GM18498 (cell line): Measurements from ENCODE around the gene TTLL7.
"Not testable (repeated sequence)": the region's sequence is repeated elsewhere in the genome, so short reads cannot be mapped to it uniquely, and the experiment has no call there.

Experiments
- ATAC-seq: cut with Tn5 transposase; IDR thresholded peaks from one replicate; pipeline ENCODE4 v1.9.1; 2021; ENCODE audit warnings: mild to moderate bottlenecking, moderate library complexity; ENCODE audit not compliant: unreplicated experiment

Gene TTLL7

DNA sequence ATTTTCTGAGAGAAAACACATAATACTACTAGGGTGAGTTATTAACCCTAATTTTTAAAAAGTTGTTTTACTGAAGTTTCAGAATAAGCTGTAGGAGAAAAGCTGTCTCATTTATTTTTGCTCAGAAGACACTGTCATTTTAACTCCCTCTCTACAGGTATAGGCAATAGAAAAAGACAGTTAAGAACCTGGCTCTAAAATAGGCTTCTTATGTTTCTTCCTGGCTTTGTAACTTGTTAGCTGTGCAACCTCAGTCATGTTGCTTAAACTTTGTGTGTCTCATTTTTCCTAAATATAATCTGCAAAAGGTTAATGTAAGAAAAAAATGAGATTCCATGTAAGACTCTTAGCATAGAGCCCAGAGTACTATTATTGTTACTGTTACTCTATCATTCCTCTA is 64.4 kb downstream of the TTLL7 start:
- no peak for ATAC-seq

DNA sequence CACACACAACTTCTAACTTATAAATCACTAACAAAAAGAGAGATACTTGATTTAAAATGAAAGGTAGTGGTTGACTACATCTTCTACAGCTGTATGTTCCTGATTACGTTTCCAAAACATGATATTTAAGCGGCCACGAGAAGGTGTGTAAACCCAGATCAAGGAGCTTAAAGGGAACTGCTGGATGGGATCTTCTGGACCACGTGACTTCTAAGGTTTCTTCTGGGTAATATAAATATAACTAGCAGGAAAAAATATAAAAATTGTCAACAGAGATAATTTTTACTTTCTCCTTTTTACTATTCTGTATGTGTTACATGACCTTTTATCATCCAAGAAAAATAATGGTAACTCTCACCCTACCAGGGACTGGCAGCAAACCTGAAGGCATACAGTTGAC is 66.2 kb downstream of the TTLL7 start:
- ATAC-seq, result no peak

DNA sequence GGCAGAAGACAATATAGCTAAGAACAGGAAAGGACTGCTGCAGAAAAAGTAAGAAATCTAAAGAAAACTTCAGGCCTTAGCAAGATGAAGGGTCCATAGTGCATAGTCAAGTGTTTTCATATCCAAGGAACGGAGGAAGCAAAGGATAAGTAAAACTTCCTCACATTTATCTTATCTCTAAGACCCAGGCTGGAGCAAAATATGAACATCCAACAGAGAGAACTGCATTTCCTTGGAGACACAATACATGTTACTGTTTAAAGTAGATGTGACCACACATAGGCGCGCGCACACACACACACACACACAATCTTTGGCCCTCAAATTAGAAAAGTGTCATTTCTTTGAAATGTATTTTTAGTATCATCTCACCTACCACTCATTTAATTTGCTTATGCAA is 66.7 kb downstream of the TTLL7 start:
- no peak for ATAC-seq

DNA sequence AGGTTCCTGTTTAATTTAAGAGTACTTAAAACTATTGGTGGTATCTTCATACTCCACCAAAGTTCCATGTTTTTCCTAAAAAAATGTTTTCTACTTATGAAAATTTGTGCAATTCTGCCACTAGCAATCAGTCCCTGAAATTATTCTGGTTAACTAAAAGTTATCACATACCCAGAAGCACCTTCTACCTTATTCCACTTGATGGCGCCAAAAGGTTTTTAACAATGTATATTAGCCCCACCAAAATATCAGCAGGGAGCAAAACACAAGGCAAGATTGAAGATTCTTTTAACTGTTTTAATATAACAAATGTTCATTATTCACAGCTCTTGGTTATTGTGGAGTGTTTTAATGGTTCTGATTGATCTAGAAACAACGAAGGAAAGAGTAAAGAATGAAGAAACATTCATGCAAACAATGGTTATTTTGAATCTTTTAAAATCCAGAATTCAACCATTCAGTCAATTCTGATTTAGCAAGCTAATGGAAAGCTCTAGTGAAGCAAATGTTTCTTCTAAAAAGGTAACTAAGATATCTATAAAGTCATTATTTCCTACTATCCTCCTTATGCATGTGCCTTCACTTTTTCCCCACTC is 67.2 kb downstream of the TTLL7 start:
- peak; percentile 71 for ATAC-seq

DNA sequence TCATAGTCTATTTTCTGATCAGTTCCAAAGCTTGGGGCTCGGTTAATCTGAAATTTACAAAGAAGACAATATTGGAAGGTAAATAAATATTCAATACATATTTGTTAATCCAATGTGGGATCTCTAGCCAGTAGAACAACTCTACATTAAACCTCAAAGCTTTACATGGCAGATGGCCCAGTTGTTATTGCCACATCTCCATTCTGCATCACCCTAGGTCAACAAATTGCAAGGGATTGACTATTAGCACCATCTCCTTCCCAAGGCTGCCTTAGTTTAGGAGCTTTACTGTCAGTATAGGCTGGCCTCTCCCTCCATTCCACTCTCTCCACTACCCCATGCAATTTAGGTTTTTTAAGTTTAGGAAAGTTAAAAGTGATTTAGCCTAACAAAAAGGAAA is 69.7 kb downstream of the TTLL7 start:
- ATAC-seq, result no peak

DNA sequence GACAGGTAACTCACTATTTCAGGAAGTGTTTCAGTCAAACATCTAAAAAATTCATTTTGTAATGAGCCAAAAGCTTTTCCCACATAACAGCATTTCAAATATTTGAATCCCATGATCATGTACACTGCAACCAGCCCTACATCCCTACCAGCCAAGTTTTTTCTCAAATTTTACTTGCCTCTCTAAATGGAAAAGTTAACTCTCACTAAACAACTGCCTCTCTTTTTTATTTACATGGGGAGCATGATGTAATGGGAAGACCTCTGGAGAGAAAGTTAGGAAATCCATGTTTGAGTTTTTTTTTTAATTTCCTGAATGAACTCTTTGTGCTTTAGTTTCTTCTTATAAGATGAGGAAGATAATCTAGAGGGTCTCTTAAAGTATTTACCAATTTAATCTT is 70.5 kb downstream of the TTLL7 start:
- ATAC-seq, result no peak

DNA sequence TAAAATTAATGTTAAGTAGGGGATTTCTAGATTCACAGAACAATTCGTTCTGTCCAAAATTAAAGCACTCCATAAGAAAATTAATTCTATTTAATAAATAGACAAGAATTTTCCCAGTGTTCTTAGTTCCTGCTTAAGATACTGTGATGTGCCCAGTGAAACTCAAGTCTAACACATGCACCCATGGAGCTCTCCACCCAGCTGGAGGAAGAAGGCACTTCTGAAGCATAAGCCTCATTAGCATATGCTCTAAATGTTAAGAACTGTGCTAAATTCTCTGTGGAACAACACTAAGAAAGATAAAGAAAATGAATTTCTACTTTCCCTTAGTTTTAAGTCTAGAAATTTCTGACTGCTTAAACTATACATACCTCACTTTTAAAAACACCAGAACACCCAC is 71.2 kb downstream of the TTLL7 start:
- no peak for ATAC-seq

DNA sequence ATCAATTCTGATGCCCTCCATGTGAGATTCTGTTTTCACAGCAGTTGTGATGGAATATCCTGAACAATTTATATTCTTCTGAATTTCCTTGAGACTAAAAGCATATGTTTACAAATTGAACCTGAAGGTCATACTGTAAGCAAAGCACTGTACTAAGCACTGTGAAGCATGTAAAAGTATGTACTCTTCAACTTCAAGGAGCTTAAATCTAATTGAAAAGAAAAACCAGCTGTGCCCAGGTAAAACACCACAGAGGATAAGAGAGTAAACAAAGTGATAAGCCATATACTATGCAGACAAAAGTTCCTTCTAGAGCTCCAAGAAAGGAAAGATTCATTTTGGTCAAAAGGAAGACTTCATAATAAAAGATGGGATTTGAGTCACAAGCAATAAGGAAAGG is 71.9 kb downstream of the TTLL7 start:
- ATAC-seq, result no peak

DNA sequence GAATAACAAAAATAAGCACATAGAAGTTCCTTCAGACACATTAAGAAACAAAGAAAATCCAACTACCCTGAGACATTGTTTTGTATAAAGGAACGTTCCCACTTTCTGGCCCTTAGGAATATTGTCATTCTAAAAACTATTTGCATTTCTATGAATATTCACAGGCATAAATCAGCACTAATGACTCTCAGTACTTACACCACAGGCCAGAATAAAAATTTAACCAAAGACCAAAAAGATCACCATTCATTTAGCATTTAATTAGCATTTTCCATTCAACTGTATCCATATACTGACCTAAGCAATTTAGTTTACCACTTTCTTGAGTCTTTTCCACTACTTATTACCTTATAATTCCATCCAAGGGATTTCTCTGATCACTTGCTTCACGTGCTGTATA is 75.4 kb downstream of the TTLL7 start:
- ATAC-seq, result no peak

DNA sequence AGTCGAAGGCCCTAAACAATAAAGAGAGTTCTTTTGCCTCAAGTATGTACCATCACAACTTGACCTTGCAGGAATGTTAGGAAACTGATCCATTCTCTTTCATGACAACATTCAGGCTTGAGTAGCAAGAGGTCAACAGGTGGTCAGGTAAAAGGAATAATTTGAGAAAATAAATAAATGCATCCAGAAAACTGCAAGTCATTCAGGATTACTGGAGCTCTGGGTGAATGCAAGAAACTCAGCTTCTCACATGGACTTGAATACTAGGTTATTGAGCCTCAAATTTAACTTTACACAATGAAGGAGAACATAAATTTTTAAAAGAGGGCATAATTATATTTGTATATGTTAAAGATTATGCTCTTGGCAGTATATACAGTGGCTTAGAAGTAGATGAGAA is 76.5 kb downstream of the TTLL7 start:
- ATAC-seq, result no peak

DNA sequence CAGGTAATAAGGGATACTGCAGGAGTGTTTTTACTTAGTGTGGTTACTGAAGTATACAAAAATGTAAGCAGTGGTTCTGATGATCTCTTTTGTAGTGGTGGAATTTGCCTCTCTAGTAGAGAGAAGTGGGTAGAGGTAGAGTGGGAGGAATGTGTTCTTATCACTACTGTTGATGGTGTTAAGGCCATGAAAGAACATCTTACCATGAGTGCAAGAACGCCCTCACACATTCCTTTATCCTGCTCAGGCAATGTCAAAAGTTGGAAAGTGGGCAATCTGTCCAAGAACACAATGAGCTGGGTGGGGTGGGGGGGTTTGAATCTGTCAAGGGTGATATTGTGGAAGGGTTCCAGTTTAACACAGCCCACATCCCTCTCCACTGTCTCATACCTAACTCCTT is 78.6 kb downstream of the TTLL7 start:
- ATAC-seq, result no peak

DNA sequence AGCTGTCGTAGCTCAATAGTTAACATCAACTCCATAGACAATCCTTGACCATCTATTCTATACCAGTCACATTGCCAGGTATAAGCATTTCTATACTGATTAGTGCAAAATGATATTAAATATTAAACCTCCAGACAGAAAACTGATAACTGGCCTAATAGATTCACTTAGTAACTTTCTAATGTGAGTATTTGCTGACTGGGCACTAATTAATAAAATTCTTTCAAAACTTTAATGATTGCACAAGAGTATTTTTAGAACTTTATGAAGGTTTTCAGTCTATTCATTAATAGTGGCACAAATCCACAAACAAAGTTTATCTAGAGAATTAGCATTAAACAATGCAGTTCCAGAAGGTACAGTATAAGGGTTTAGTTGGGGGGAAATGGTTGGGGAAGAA is 79.1 kb downstream of the TTLL7 start:
- ATAC-seq, result no peak

DNA sequence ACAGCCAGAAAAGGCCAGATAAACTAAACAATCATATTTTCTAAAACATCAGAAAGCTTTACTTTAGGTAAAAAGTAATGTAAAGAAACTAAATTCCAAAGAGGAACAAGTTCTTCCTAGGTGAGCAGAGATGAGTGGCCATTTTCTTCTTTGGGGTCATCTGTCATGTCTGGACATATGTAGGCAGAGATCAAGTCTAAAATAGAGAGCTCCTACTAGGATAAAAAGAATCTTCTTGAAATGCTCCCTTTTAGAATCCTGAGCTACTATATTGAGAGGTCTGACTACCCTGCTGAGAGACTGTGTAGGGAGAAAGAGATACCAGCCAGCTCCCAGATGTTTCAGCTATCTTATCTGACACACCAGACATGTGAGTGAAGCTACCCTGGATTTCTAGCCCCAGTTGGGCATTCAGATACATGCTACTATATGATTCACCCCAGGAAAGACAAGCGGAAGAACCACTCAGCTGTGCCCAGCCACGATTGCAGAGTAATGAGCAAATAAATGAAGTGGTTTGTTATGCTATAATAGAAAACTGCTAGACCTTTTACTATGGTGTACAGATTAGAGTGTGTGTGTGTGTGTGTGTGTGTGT is 80.1 kb downstream of the TTLL7 start:
- ATAC-seq, result no peak

DNA sequence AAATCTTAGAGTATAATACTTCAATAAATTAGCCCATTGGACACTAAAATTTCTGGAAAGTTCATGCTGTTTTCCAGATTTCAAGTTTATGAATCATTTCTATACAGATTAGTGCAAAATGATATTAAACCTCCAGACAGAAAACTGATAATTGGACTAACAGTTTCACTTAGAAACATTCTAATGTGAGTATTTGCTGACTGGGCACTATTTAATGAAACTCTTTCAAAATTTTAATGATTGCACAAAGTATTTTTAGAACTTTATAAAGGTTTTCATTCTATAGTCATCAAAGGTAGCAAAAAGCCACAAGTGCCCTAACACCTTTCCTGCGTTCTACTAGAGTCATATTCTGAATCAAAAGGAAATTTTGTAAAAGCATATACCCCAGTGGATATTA is 81.0 kb downstream of the TTLL7 start:
- no peak for ATAC-seq

DNA sequence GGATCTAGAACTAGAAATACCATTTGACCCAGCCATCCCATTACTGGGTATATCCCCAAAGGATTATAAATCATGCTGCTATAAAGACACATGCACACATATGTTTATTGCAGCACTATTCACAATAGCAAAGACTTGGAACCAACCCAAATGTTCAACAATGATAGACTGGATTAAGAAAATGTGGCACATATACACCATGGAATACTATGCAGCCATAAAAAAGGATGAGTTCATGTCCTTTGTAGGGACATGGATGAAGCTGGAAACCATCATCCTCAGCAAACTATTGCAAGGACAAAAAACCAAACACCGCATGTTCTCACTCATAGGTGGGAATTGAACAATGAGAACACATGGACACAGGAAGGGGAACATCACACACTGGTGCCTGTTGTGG is 82.8 kb downstream of the TTLL7 start:
- ATAC-seq, result not testable (repeated sequence)

DNA sequence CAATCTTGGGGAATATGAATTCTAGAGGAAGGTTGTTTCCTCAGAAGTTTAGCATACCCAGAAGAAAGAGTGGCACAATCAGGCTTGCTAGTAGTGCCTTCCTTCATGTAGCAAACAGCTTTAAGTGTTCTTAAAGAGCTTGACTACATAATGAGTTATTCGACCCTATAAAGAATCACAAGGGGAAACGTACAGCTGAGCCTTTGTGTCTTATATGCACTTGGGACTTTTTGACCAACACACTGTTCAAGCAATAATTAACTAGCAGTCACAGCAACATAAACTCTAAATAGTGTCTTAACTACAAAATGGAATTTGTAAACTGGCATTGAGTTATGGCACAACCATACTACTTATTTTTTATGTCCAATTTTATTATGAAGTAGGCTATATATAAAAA is 86.1 kb downstream of the TTLL7 start:
- no peak for ATAC-seq

DNA sequence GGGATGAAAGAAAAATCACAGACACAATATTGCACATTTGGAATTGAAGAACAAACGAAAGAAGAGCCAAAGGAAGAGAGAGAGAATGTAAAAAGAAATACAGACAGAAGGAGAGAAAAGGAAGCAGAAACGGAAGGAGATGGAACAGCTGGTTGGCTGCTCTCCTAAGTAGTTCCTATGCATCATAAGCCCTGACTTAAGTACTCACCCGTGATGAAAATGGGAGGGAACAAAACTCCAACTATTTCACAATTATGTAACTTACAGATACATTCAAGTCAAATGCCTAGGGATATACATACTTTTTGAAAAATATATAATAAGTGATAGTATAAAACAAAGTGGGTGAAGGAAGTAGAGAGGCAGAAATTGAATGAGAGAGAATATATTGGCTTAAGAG is 88.5 kb downstream of the TTLL7 start:
- no peak for ATAC-seq

DNA sequence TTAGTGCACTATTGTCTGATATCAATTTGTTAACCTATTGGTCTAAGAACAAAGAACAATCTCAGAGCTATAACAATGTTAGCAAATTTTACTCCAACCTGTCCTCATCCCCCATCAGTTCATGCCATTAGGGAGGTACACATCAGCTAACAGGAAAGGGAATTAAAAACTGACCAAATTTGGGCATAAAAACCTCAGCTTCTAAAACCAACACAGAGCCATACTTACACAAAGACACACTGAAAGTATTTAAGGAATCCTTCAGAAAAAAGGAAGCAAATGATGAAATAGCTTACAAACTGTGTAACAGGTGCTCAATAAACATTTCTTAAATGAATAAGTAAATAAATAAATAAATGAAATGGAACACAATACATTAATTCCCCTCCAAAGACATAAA is 89.2 kb downstream of the TTLL7 start:
- no peak for ATAC-seq

DNA sequence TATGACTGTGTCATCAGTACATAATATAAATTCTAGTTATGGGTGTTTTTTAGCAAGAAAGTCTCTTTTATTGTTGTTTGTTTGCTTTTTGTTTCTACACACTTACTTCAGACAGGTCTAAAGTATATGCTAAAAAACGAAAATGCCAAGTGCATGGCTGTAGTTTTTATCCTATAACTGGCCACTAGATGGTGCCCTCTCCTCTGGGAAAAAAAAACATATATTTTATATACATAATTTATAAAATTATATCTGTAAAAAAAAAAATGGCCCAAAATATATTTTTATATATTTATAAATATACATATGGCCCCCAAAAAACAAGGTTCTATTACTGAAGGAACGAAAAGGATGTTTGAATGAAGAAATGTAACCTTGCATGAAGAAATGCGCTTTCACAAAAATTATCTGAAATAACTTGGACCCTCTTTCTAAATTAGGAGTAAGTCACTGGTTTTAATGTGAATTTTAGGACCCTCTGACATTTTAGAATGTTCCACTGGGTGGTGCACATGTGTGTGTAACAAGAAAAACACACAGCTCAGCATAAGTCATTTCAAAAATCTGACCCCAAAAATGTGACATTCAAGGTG is 93.5 kb downstream of the TTLL7 start:
- ATAC-seq, result no peak

DNA sequence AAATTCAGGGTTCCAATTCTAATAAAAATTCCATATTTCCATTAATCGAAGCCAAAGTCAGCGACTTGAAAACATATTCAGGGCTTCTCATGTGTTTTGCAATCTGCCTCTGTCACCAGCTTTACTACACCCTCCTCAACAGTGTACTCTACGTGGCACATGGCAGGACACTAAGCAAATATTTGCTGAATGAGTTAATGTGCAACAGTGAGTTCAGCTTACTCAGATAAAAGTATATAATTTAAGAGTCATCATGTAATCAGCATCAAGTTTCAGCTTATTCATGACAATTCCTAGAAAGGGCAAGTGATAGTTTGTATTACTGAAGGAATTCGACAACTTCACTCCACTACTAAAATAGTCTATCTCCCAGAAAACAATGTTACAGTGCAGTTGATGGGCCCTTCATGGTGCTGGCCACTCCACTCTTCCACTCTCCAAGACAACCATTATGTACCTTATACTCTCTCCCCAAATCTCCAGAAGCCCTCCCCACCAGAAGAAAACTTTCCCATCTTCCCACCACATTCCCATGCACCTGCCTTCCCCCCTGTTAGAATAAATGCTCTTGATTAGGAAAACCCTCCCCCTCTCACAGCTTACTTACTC is 97.3 kb downstream of the TTLL7 start:
- no peak for ATAC-seq

DNA sequence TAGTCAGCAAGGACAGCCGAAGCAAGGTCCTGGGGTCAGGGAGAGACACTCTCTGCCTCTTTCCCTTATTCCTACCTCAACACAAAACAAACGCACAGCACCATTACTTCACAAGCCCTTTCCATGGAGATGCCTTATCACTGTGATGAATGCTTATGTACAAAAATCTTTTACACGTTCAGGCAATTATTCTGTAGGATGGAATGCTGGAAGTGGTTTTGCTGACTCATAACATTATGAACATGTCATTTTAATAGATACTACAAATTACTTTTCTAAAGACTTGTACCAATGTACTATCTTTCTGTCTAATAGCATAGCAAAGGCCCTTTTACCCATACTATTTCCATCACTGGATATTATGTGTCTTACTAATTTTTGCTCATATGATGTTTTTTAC is 98.4 kb downstream of the TTLL7 start:
- no peak for ATAC-seq

DNA sequence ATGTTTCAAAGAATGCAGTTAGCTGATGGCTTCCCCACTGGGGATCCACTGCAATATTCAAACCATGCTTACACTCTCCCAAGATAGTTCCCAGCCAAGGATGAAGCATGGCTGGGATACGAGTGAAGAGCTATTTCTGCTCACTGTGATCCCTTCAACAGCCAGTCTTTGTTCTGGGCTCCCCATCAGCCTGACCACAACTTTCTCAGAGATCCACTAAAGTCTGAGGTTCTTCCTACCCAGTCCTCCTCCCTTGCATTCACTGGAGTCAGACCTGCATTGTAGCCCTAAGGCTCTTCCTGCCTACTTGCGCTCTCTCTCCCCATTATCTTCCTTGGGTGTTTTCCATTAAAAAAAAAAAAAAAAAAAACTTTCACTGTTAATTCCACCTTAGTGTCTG is 101.4 kb downstream of the TTLL7 start:
- ATAC-seq, result no peak

DNA sequence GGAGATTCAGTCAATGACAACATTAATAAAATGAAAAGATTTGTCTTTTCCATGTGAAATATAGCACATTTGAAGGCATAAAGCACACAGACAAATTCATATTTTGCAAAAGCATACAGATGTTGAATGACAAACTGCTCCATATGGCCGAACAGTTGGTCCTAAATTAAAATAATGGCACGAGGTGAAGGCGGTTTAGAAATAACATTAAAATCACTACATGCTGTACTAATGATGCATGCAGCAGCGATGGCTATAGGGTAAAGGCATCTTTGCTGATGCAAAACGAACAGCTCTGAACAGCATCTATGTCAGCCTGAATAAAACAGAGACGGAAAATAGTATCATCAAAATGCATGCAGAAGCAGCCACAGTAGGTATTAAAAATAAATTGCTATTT is 102.6 kb downstream of the TTLL7 start:
- ATAC-seq, result no peak
